ENCODE measurements around the gene SAP25. TPM values are rescaled to one million over a fixed set of nuclear protein-coding genes. Genes with fewer than 3 reads are reported as not detected.
"Not testable (repeated sequence)": the region's sequence is repeated elsewhere in the genome, so short reads cannot be mapped to it uniquely, and the experiment has no call there.

The SAP25 gene
- total RNA-seq, 2 experiments from 2014 or later, result 34.6 to 36.1 TPM

- H3K9me3 Mint-ChIP-seq, result no peaks in the 10 kb centered on the region
- DNase-seq, result no peak
- H3K4me1 Mint-ChIP-seq, result peaks cover 95% of the 10 kb centered on the region
- peaks cover 39% of the 10 kb centered on the region for H3K36me3 Mint-ChIP-seq (ENCODE audit: low read depth)
- H3K27ac Mint-ChIP-seq, result peak overlapping the region; percentile 87
- CTCF ChIA-PET, result interaction anchor here (0.6 to 7.3 kb wide), 8 partner anchors 15 to 1890 kb away, joined by 3 to 49 read pairs (median 3); partner anchors contain the start of gene SLC12A9
- H3K27me3 Mint-ChIP-seq, result no peaks in the 10 kb centered on the region
- POLR2A ChIA-PET, result no interaction called here
- H3K4me3 Mint-ChIP-seq, result peak overlapping the region; percentile 48
Observed at GRCh38 chr7:100545360-100546128, 28.2 kb downstream of the SAP25 start.

- Mint-ChIP-seq H3K4me3 (peak overlapping the region; percentile 48), H3K27ac (peak overlapping the region; percentile 87), H3K27me3 (no peaks in the 10 kb centered on the region), H3K9me3 (no peaks in the 10 kb centered on the region), H3K4me1 (peaks cover 95% of the 10 kb centered on the region), H3K36me3 (ENCODE audit: low read depth) (peaks cover 36% of the 10 kb centered on the region)
- ChIA-PET CTCF (interaction anchor here (0.6 to 7.3 kb wide), 8 partner anchors 16 to 1890 kb away, joined by 3 to 49 read pairs (median 3); partner anchors contain the start of gene SLC12A9), POLR2A (no interaction called here)
- DNase-seq, result no peak
Observed at GRCh38 chr7:100544967-100545359, 28.7 kb downstream of the SAP25 start.

- H3K36me3 Mint-ChIP-seq (ENCODE audit: low read depth), result peaks cover 33% of the 10 kb centered on the region
- no peaks in the 10 kb centered on the region for H3K9me3 Mint-ChIP-seq
- peak overlapping the region; percentile 16 for H3K4me3 Mint-ChIP-seq
- ChIA-PET CTCF (interaction anchor here (1.4 to 7.3 kb wide), 3 partner anchors 16 to 92 kb away, joined by 3 to 49 read pairs (median 4); no protein-coding TSS in a partner anchor), POLR2A (no interaction called here)
- H3K27me3 Mint-ChIP-seq, result no peaks in the 10 kb centered on the region
- DNase-seq, result no peak
- H3K27ac Mint-ChIP-seq, result peak overlapping the region; percentile 87
- H3K4me1 Mint-ChIP-seq, result peaks cover 94% of the 10 kb centered on the region
Observed at GRCh38 chr7:100544386-100544785, 29.3 kb downstream of the SAP25 start.

- Mint-ChIP-seq H3K36me3 (ENCODE audit: low read depth) (peaks cover 29% of the 10 kb centered on the region), H3K4me1 (peaks cover 91% of the 10 kb centered on the region), H3K27ac (peak overlapping the region; percentile 87), H3K4me3 (peak overlapping the region; percentile 16), H3K27me3 (no peaks in the 10 kb centered on the region), H3K9me3 (no peaks in the 10 kb centered on the region)
- CTCF ChIA-PET, result interaction anchor here (7.3 kb wide), 1 partner anchor 17 kb away, joined by 49 read pairs; no protein-coding TSS in a partner anchor
- no peak for DNase-seq
- POLR2A ChIA-PET, result no interaction called here
Observed at GRCh38 chr7:100543586-100543985, 30.1 kb downstream of the SAP25 start.

GRCh38 chr7:100541309-100541708, 32.4 kb downstream of the SAP25 start:
- CTCF ChIA-PET, result interaction anchor here (0.7 to 1.9 kb wide), 4 partner anchors 8 to 43 kb away, joined by 3 to 16 read pairs (median 10); no protein-coding TSS in a partner anchor
- H3K27ac Mint-ChIP-seq, result peak overlapping the region; percentile 20
- peak overlapping the region; percentile 99 for H3K4me3 Mint-ChIP-seq
- H3K9me3 Mint-ChIP-seq, H3K27me3 Mint-ChIP-seq, DNase-seq, POLR2A ChIA-PET: not testable (repeated sequence)
- H3K36me3 Mint-ChIP-seq (ENCODE audit: low read depth), result peaks cover 18% of the 10 kb centered on the region
- H3K4me1 Mint-ChIP-seq, result peaks cover 73% of the 10 kb centered on the region

GRCh38 chr7:100540073-100540723, 33.5 kb downstream of the SAP25 start:
- H3K9me3 Mint-ChIP-seq, result no peaks in the 10 kb centered on the region
- peak overlapping the region; percentile 83 for H3K27ac Mint-ChIP-seq
- ChIA-PET POLR2A (interaction anchor here (0.6 kb wide), 1 partner anchor 185 kb away, joined by 3 read pairs; no protein-coding TSS in a partner anchor), CTCF (interaction anchor here (0.6 to 1.2 kb wide), 4 partner anchors 15 to 136 kb away, joined by 3 to 4 read pairs (median 3); no protein-coding TSS in a partner anchor)
- DNase-seq, result no peak
- H3K4me1 Mint-ChIP-seq, result peaks cover 62% of the 10 kb centered on the region
- H3K4me3 Mint-ChIP-seq, result peak overlapping the region; percentile 99
- no peaks in the 10 kb centered on the region for H3K27me3 Mint-ChIP-seq
- peaks cover 18% of the 10 kb centered on the region for H3K36me3 Mint-ChIP-seq (ENCODE audit: low read depth)

GRCh38 chr7:100539436-100540006, 34.2 kb downstream of the SAP25 start:
- Mint-ChIP-seq H3K4me3 (peak overlapping the region; percentile 99), H3K36me3 (ENCODE audit: low read depth) (peaks cover 18% of the 10 kb centered on the region), H3K27ac (peak overlapping the region; percentile 83), H3K4me1 (peaks cover 55% of the 10 kb centered on the region), H3K27me3 (no peaks in the 10 kb centered on the region), H3K9me3 (no peaks in the 10 kb centered on the region)
- POLR2A ChIA-PET, result interaction anchor here (0.6 kb wide), 1 partner anchor 186 kb away, joined by 3 read pairs; no protein-coding TSS in a partner anchor
- DNase-seq, result peak; percentile 22
- CTCF ChIA-PET, result interaction anchor here (0.7 to 1.7 kb wide), 7 partner anchors 16 to 166 kb away, joined by 3 to 5 read pairs (median 3); partner anchors contain the start of gene POP7

- Mint-ChIP-seq H3K27ac (peak within 1 kb of the TSS; percentile 83), H3K4me3 (peak within 1 kb of the TSS; percentile 99), H3K9me3 (no peaks in the 10 kb centered on the region), H3K4me1 (peaks cover 48% of the 10 kb centered on the region), H3K27me3 (no peaks in the 10 kb centered on the region), H3K36me3 (ENCODE audit: low read depth) (peaks cover 15% of the 10 kb centered on the region)
- CTCF ChIA-PET, result interaction anchor here (0.7 to 2.5 kb wide), 5 partner anchors 17 to 167 kb away, joined by 3 to 6 read pairs (median 3); partner anchors contain the start of gene POP7
- DNase-seq, result peak; percentile 100
- POLR2A ChIA-PET, result no interaction called here
Observed at GRCh38 chr7:100538654-100539435, 34.9 kb downstream of the SAP25 start, which contains the start of gene AGFG2. Gene AGFG2 (plus strand): TSS chr7:100539203. CDS start chr7:100539347, 144 bp downstream.

- ChIA-PET POLR2A (no interaction called here), CTCF (interaction anchor here (1.7 to 2.5 kb wide), 2 partner anchors 21 to 56 kb away, joined by 5 to 6 read pairs; no protein-coding TSS in a partner anchor)
- no peaks in the 10 kb centered on the region for H3K27me3 Mint-ChIP-seq
- H3K9me3 Mint-ChIP-seq, result no peaks in the 10 kb centered on the region
- peak overlapping the region; percentile 82 for H3K27ac Mint-ChIP-seq
- peaks cover 43% of the 10 kb centered on the region for H3K4me1 Mint-ChIP-seq
- H3K4me3 Mint-ChIP-seq, result peak overlapping the region; percentile 99
- DNase-seq, result no peak
- H3K36me3 Mint-ChIP-seq (ENCODE audit: low read depth), result peaks cover 13% of the 10 kb centered on the region
Observed at GRCh38 chr7:100538348-100538653, 35.4 kb downstream of the SAP25 start.

GRCh38 chr7:100536695-100537094, 37.0 kb downstream of the SAP25 start:
- Mint-ChIP-seq H3K36me3 (ENCODE audit: low read depth) (peaks cover 13% of the 10 kb centered on the region), H3K27ac (peak overlapping the region; percentile 31), H3K4me1 (peaks cover 29% of the 10 kb centered on the region)
- POLR2A ChIA-PET, result interaction anchor here (0.7 kb wide), 1 partner anchor 15 kb away, joined by 5 read pairs; no protein-coding TSS in a partner anchor
- CTCF ChIA-PET, result interaction anchor here (2.5 kb wide), 1 partner anchor 22 kb away, joined by 6 read pairs; no protein-coding TSS in a partner anchor
- H3K27me3 Mint-ChIP-seq, H3K4me3 Mint-ChIP-seq, H3K9me3 Mint-ChIP-seq, DNase-seq: not testable (repeated sequence)

GRCh38 chr7:100535982-100536381, 37.7 kb downstream of the SAP25 start:
- CTCF ChIA-PET, result interaction anchor here (0.7 to 0.9 kb wide), 3 partner anchors 8 to 97 kb away, joined by 3 to 9 read pairs (median 4); no protein-coding TSS in a partner anchor
- H3K27ac Mint-ChIP-seq; POLR2A ChIA-PET; DNase-seq; H3K27me3 Mint-ChIP-seq; H3K4me3 Mint-ChIP-seq; H3K36me3 Mint-ChIP-seq (ENCODE audit: low read depth); H3K9me3 Mint-ChIP-seq: not testable (repeated sequence)
- peaks cover 22% of the 10 kb centered on the region for H3K4me1 Mint-ChIP-seq

All from activated CD4-positive, alpha-beta T cell treated with anti-CD3 and anti-CD28 coated beads, Interleukin-2, amount 10 ng/mL, durations not matched to agents 7 days and 5 days (primary cell).